ENCODE data around the gene PRH1.

- TF ChIP-seq CTCF (IDR thresholded peaks at IDR 0.05; ENCODE audit: control extremely low read depth in 1 of 3, insufficient read depth in 1 of 3, low read depth in 1 of 3, low read length in 3 of 3), result no peak
- TF ChIP-seq POLR2A (IDR thresholded peaks at IDR 0.05; ENCODE audit: control extremely low read depth in 1 of 2, low read depth in 2 of 2, low read length in 2 of 2), result no peak
- TF ChIP-seq CHD7 (IDR thresholded peaks at IDR 0.05; ENCODE audit: insufficient replicate concordance, low read length), result no peak
- TF ChIP-seq CHD1 (IDR thresholded peaks at IDR 0.05; ENCODE audit: low read depth, low read length), result no peak
- no peak for TF ChIP-seq HDAC6 (IDR thresholded peaks at IDR 0.05; ENCODE audit: low read depth, low read length)
- no peak for TF ChIP-seq SP1 (IDR thresholded peaks at IDR 0.05; ENCODE audit: low read depth, low read length)
- no peak for TF ChIP-seq RFX5 (IDR thresholded peaks at IDR 0.05; ENCODE audit: borderline replicate concordance, low read depth, low read length)
- no peak for TF ChIP-seq GTF2F1 (IDR thresholded peaks at IDR 0.05; ENCODE audit: borderline replicate concordance, low read depth, low read length)
- no peak for TF ChIP-seq ATF3 (IDR thresholded peaks at IDR 0.05; ENCODE audit: insufficient read depth, low read depth, low read length)
- TF ChIP-seq EP300 (IDR thresholded peaks at IDR 0.05; ENCODE audit: borderline replicate concordance in 1 of 2, low read depth in 2 of 2, low read length in 2 of 2), result no peak
- no peak for TF ChIP-seq EGR1 (IDR thresholded peaks at IDR 0.05; ENCODE audit: borderline replicate concordance, low read depth, low read length)
- no peak for TF ChIP-seq CHD2 (IDR thresholded peaks at IDR 0.05; ENCODE audit: low read length)
- no peak for TF ChIP-seq ATF2 (IDR thresholded peaks at IDR 0.05; ENCODE audit: low read length)
- TF ChIP-seq TBP (IDR thresholded peaks at IDR 0.05; ENCODE audit: low read depth, low read length), result no peak
These were observed 10.7 kb downstream of the PRH1 start for GRCh38 chr12:10873378-10873777.

Measured in H1 (cell line).